ENCODE results near the gene DAD1. TPM values are rescaled to one million over a fixed set of nuclear protein-coding genes. Genes with fewer than 3 reads are reported as not detected.
A peak's percentile ranks its signal among the peaks of the same experiment; 100 is the strongest.

DAD1 gene
- polyA plus RNA-seq, 1 of the 3 experiments (the other 2 are of a cell fraction): 406 TPM

GRCh38 chr14:22542360-22542759 lies 46.7 kb downstream of the DAD1 start:
- WGBS (ENCODE audit: low lambda C conversion rate): 60% methylated on average over 2 of the region's 2 CpGs
- Histone ChIP-seq H3K27ac (ENCODE audit: low read depth in 2 of 2, low read length in 1 of 2) (no peak overlapping the region), H3F3A (replicated peaks; ENCODE audit: insufficient read depth) (peaks cover 11% of the 10 kb centered on the region), H2AFZ (ENCODE audit: low read depth) (no peak overlapping the region), H3K36me3 (replicated peaks in 1 of 2; ENCODE audit: control insufficient read depth in 1 of 2, insufficient read depth in 2 of 2, low read length in 1 of 2) (no peaks in the 10 kb centered on the region), H3K4me2 (no peak overlapping the region), H3K27me3 (ENCODE audit: insufficient read depth) (no peaks in the 10 kb centered on the region), H4K20me1 (ENCODE audit: insufficient read depth) (no peaks in the 10 kb centered on the region), H3K9me3 (no peaks in the 10 kb centered on the region), H3K4me3 (ENCODE audit: low read depth in 2 of 2, low read length in 1 of 2) (no peak overlapping the region), H3K79me2 (ENCODE audit: insufficient read depth) (no peaks in the 10 kb centered on the region), H3K9me2 (no peaks in the 10 kb centered on the region), H3K4me1 (ENCODE audit: control insufficient read depth in 1 of 2, insufficient read depth in 2 of 2, low read depth in 1 of 2, low read length in 1 of 2) (peaks cover 0 to 58% of the 10 kb centered on the region in 2 experiments), H3K9ac (no peak overlapping the region)
- CTCF ChIA-PET: interaction anchor here (1.3 to 3.5 kb wide), 5 partner anchors 14 to 310 kb away, joined by 3 to 34 read pairs (median 4); no protein-coding TSS in a partner anchor
- TF ChIP-seq EP300 (IDR thresholded peaks at IDR 0.05; ENCODE audit: borderline replicate concordance in 1 of 2, low read depth in 1 of 2, low read length in 1 of 2) (0 out of 4 replicates have a peak, but pooled peaks of 1 of the 2 experiments have one; percentile 34), FOXJ3 (CRISPR knock-in tag; IDR thresholded peaks at IDR 0.05) (no peak)
- POLR2A ChIA-PET: no interaction called here
- no peak for DNase-seq

- H3K4me1 ChIP-seq (ENCODE audit: control insufficient read depth in 1 of 2, insufficient read depth in 2 of 2, low read depth in 1 of 2, low read length in 1 of 2): peaks cover 0 to 55% of the 10 kb centered on the region in 2 experiments
- POLR2A ChIA-PET: interaction anchor here (0.6 kb wide), 1 partner anchor 480 kb away, joined by 3 read pairs; no protein-coding TSS in a partner anchor
- H3K9ac ChIP-seq: no peak overlapping the region
- no peak for DNase-seq
- no peaks in the 10 kb centered on the region for H3K79me2 ChIP-seq (ENCODE audit: insufficient read depth)
- H3K9me2 ChIP-seq: no peaks in the 10 kb centered on the region
- no peak overlapping the region for H3K4me2 ChIP-seq
- H4K20me1 ChIP-seq (ENCODE audit: insufficient read depth): no peaks in the 10 kb centered on the region
- H3K27me3 ChIP-seq (ENCODE audit: insufficient read depth): no peaks in the 10 kb centered on the region
- TF ChIP-seq IRF3 (IDR thresholded peaks at IDR 0.05; ENCODE audit: low read depth, low read length) (no peak), JUND (IDR thresholded peaks at IDR 0.05) (no peak), FOXM1 (IDR thresholded peaks at IDR 0.05; ENCODE audit: low read depth) (no peak), SMC3 (IDR thresholded peaks at IDR 0.05; ENCODE audit: low read depth, low read length) (no peak), TCF12 (IDR thresholded peaks at IDR 0.05) (no peak)
- no peak overlapping the region for H3K4me3 ChIP-seq (ENCODE audit: low read depth in 2 of 2, low read length in 1 of 2)
- CTCF ChIA-PET: interaction anchor here (0.7 to 3.5 kb wide), 6 partner anchors 15 to 311 kb away, joined by 3 to 34 read pairs (median 4); partner anchors contain the start of gene ABHD4
- WGBS (ENCODE audit: low lambda C conversion rate): 89% methylated on average over 5 of the region's 5 CpGs
- no peak overlapping the region for H3K27ac ChIP-seq (ENCODE audit: low read depth in 2 of 2, low read length in 1 of 2)
- H2AFZ ChIP-seq (ENCODE audit: low read depth): no peak overlapping the region
- H3K9me3 ChIP-seq: no peaks in the 10 kb centered on the region
- no peaks in the 10 kb centered on the region for H3K36me3 ChIP-seq (replicated peaks in 1 of 2; ENCODE audit: control insufficient read depth in 1 of 2, insufficient read depth in 2 of 2, low read length in 1 of 2)
- peaks cover 8% of the 10 kb centered on the region for H3F3A ChIP-seq (replicated peaks; ENCODE audit: insufficient read depth)
Measured at GRCh38 chr14:22541721-22542120, 47.3 kb downstream of the DAD1 start.

GRCh38 chr14:22540811-22541360 lies 48.1 kb downstream of the DAD1 start:
- DNase-seq: no peak
- ChIA-PET POLR2A (interaction anchor here (0.6 kb wide), 1 partner anchor 480 kb away, joined by 3 read pairs; no protein-coding TSS in a partner anchor), CTCF (interaction anchor here (0.6 to 3.5 kb wide), 6 partner anchors 15 to 225 kb away, joined by 3 to 34 read pairs (median 3); partner anchors contain the start of gene ABHD4)
- no peak overlapping the region for H2AFZ ChIP-seq (ENCODE audit: low read depth)
- H3K27me3 ChIP-seq (ENCODE audit: insufficient read depth): no peaks in the 10 kb centered on the region
- no peak overlapping the region for H3K4me3 ChIP-seq (ENCODE audit: low read depth in 2 of 2, low read length in 1 of 2)
- no peaks in the 10 kb centered on the region for H3K9me2 ChIP-seq
- H3K27ac ChIP-seq (ENCODE audit: low read depth in 2 of 2, low read length in 1 of 2): peak overlapping the region in 1 of 2 experiments; percentile 42; a peak in 1 of 4 replicates
- TF ChIP-seq EZH2phosphoT487 (IDR thresholded peaks at IDR 0.05; ENCODE audit: borderline replicate concordance, low read depth) (no peak), RCOR1 (IDR thresholded peaks at IDR 0.05; ENCODE audit: low read length) (no peak), MXI1 (IDR thresholded peaks at IDR 0.05; ENCODE audit: low read depth, low read length) (no peak), REST (IDR thresholded peaks at IDR 0.05; ENCODE audit: low read depth, low read length) (no peak)
- no peak overlapping the region for H3K4me2 ChIP-seq
- H3K9ac ChIP-seq: no peak overlapping the region
- no peaks in the 10 kb centered on the region for H3K79me2 ChIP-seq (ENCODE audit: insufficient read depth)
- H3K9me3 ChIP-seq: no peaks in the 10 kb centered on the region
- peaks cover 5% of the 10 kb centered on the region for H3F3A ChIP-seq (replicated peaks; ENCODE audit: insufficient read depth)
- 66% methylated on average over 4 of the region's 4 CpGs for WGBS (ENCODE audit: low lambda C conversion rate)
- H3K36me3 ChIP-seq (replicated peaks in 1 of 2; ENCODE audit: control insufficient read depth in 1 of 2, insufficient read depth in 2 of 2, low read length in 1 of 2): no peaks in the 10 kb centered on the region
- peaks cover 0 to 52% of the 10 kb centered on the region in 2 experiments for H3K4me1 ChIP-seq (ENCODE audit: control insufficient read depth in 1 of 2, insufficient read depth in 2 of 2, low read depth in 1 of 2, low read length in 1 of 2)
- no peaks in the 10 kb centered on the region for H4K20me1 ChIP-seq (ENCODE audit: insufficient read depth)

Measured in SK-N-SH (cell line).